ENCODE data around the gene NAALADL2.
A peak's percentile ranks its signal among the peaks of the same experiment; 100 is the strongest.
"Not testable (repeated sequence)": the region's sequence is repeated elsewhere in the genome, so short reads cannot be mapped to it uniquely, and the experiment has no call there.

The NAALADL2 gene

GRCh38 chr3:175729466-175729865 is 870.3 kb downstream of the NAALADL2 start:
- DNase-seq = no peak

- DNase-seq = no peak
Observed at GRCh38 chr3:175731543-175731942, 872.4 kb downstream of the NAALADL2 start.

- no peak for DNase-seq
Observed at GRCh38 chr3:175732017-175732416, 872.9 kb downstream of the NAALADL2 start.

- DNase-seq = peak; percentile 78
Observed at GRCh38 chr3:175735866-175736265, 876.7 kb downstream of the NAALADL2 start.

GRCh38 chr3:175737646-175738572 is 878.8 kb downstream of the NAALADL2 start:
- peak; percentile 4 for DNase-seq

- no peak for DNase-seq
Observed at GRCh38 chr3:175741951-175742350, 882.8 kb downstream of the NAALADL2 start.

GRCh38 chr3:175743733-175744400 is 884.7 kb downstream of the NAALADL2 start:
- DNase-seq = peak; percentile 17

GRCh38 chr3:175746308-175746707 is 887.2 kb downstream of the NAALADL2 start:
- no peak for DNase-seq

- peak; percentile 35 for DNase-seq
Observed at GRCh38 chr3:175748087-175748730, 889.1 kb downstream of the NAALADL2 start.

- no peak for DNase-seq
Observed at GRCh38 chr3:175749981-175750380, 890.8 kb downstream of the NAALADL2 start.

GRCh38 chr3:175751089-175751488 is 892.0 kb downstream of the NAALADL2 start:
- no peak for DNase-seq

- no peak for DNase-seq
Observed at GRCh38 chr3:175763948-175764347, 904.8 kb downstream of the NAALADL2 start.

- no peak for DNase-seq
Observed at GRCh38 chr3:175764722-175765121, 905.6 kb downstream of the NAALADL2 start.

- no peak for DNase-seq
Observed at GRCh38 chr3:175770426-175770825, 911.3 kb downstream of the NAALADL2 start.

GRCh38 chr3:175777495-175777894 is 918.4 kb downstream of the NAALADL2 start:
- no peak for DNase-seq

- DNase-seq = no peak
Observed at GRCh38 chr3:175777965-175778364, 918.8 kb downstream of the NAALADL2 start.

GRCh38 chr3:175778994-175779393 is 919.9 kb downstream of the NAALADL2 start:
- DNase-seq = no peak

GRCh38 chr3:175787109-175787508 is 928.0 kb downstream of the NAALADL2 start:
- DNase-seq = not testable (repeated sequence)

- no peak for DNase-seq
Observed at GRCh38 chr3:175792245-175792644, 933.1 kb downstream of the NAALADL2 start.

- no peak for DNase-seq
Observed at GRCh38 chr3:175798326-175798725, 939.2 kb downstream of the NAALADL2 start.

GRCh38 chr3:175805825-175806224 is 946.7 kb downstream of the NAALADL2 start:
- DNase-seq = no peak

- DNase-seq = no peak
Observed at GRCh38 chr3:175807175-175807574, 948.0 kb downstream of the NAALADL2 start.

- DNase-seq = peak; percentile 58
Observed at GRCh38 chr3:175818811-175819464, 959.8 kb downstream of the NAALADL2 start.
